HG02642 (cell line): Measurements from ENCODE around the gene KCTD1.
"Not testable (repeated sequence)": the region's sequence is repeated elsewhere in the genome, so short reads cannot be mapped to it uniquely, and the experiment has no call there.

Source experiments
- ATAC-seq: cut with Tn5 transposase; IDR thresholded peaks from one replicate; pipeline ENCODE4 v1.9.1; 2021; ENCODE audit warnings: mild to moderate bottlenecking; ENCODE audit not compliant: unreplicated experiment, poor library complexity

The KCTD1 gene

GRCh38 chr18:26437634-26438033, 110.7 kb downstream of the KCTD1 start:
- not testable (repeated sequence) for ATAC-seq

- ATAC-seq = no peak
These were observed 111.9 kb downstream of the KCTD1 start for GRCh38 chr18:26436176-26437051.

- ATAC-seq = no peak
These were observed 112.8 kb downstream of the KCTD1 start for GRCh38 chr18:26435415-26436095.

GRCh38 chr18:26434887-26435286, 113.5 kb downstream of the KCTD1 start:
- no peak for ATAC-seq

- ATAC-seq = no peak
These were observed 115.5 kb downstream of the KCTD1 start for GRCh38 chr18:26432651-26433424.

GRCh38 chr18:26429535-26430226, 118.7 kb downstream of the KCTD1 start:
- ATAC-seq = no peak

GRCh38 chr18:26425148-26425531, 123.2 kb downstream of the KCTD1 start:
- no peak for ATAC-seq

- no peak for ATAC-seq
These were observed 123.8 kb downstream of the KCTD1 start for GRCh38 chr18:26424428-26425147.

GRCh38 chr18:26422472-26423162, 125.7 kb downstream of the KCTD1 start:
- ATAC-seq = peak; percentile 78

- no peak for ATAC-seq
These were observed 126.4 kb downstream of the KCTD1 start for GRCh38 chr18:26421931-26422330.

GRCh38 chr18:26421503-26421902, 126.8 kb downstream of the KCTD1 start:
- ATAC-seq = no peak

GRCh38 chr18:26419746-26420145, 128.6 kb downstream of the KCTD1 start:
- ATAC-seq = no peak

GRCh38 chr18:26418225-26418624, 130.1 kb downstream of the KCTD1 start:
- ATAC-seq = no peak

GRCh38 chr18:26417190-26417589, 131.2 kb downstream of the KCTD1 start:
- no peak for ATAC-seq

GRCh38 chr18:26416652-26417150, 131.7 kb downstream of the KCTD1 start:
- ATAC-seq = no peak

- no peak for ATAC-seq
These were observed 132.7 kb downstream of the KCTD1 start for GRCh38 chr18:26415631-26416030.

GRCh38 chr18:26414901-26415440, 133.4 kb downstream of the KCTD1 start:
- no peak for ATAC-seq

GRCh38 chr18:26409091-26409490, 139.3 kb downstream of the KCTD1 start:
- ATAC-seq = no peak
